MM.1S (cell line): ENCODE measurements around the gene SLC11A2.

Source experiments
- CTCF ChIP-seq: fragments of 300-600 bp; sonication (generic); IDR thresholded peaks from 2 replicates; pipeline ENCODE4 v1.5.1; 2016; ENCODE audit warnings: antibody characterized with exemption, low read length, mixed read lengths
- EZH2 ChIP-seq: fragments of 300-600 bp; sonication (generic); optimal IDR thresholded peaks from 2 replicates; pipeline ENCODE3; 2017; ENCODE audit warnings: low read depth, mild to moderate bottlenecking, antibody characterized with exemption, low read length, mixed read lengths
- EZH2phosphoT487 ChIP-seq: fragments of 300-600 bp; sonication (generic); IDR thresholded peaks from 2 replicates; pipeline ENCODE4 v1.6.1; 2018; ENCODE audit warnings: antibody characterized with exemption, low read length

GRCh38 chr12:50932787-50933280 is 93.3 kb downstream of the SLC11A2 start:
- TF ChIP-seq CTCF (no peak), EZH2 (no peak), EZH2phosphoT487 (no peak)
